LNCAP (cell line): Measurements from ENCODE around the gene SBF1.

Experiments
- CTCF ChIP-seq: fragments of 450-650 bp; IDR thresholded peaks from 2 replicates; pipeline ENCODE4 v1.5.1; 2017; ENCODE audit warnings: mild to moderate bottlenecking

Gene SBF1

GRCh38 chr22:50400931-50401330, 73.9 kb downstream of the SBF1 start:
- no peak for TF ChIP-seq CTCF

GRCh38 chr22:50400406-50400805, 74.4 kb downstream of the SBF1 start:
- TF ChIP-seq CTCF = no peak

GRCh38 chr22:50399751-50400331, 75.0 kb downstream of the SBF1 start:
- peak; percentile 58; the same call in 1 of the 2 replicates for TF ChIP-seq CTCF

- TF ChIP-seq CTCF = no peak
Measured at GRCh38 chr22:50398831-50399648, 75.8 kb downstream of the SBF1 start.

- no peak for TF ChIP-seq CTCF
Measured at GRCh38 chr22:50396751-50397370, 78.0 kb downstream of the SBF1 start.
